CD4-positive, alpha-beta T cell (primary cell): ENCODE results near the gene MS4A10. TPM values are rescaled to one million over a fixed set of nuclear protein-coding genes. Genes with fewer than 3 reads are reported as not detected.

ENCODE experiments used
- ATAC-seq: fragments of 200-7000 bp; cut with Tn5 transposase; one replicate; pipeline ENCODE4 v1.10.0; 2022; ENCODE audit warnings: mild to moderate bottlenecking; ENCODE audit not compliant: poor library complexity
- CTCF ChIA-PET: fragments of 350-600 bp; sonication (Branson Sonifier 250); formaldehyde crosslinking; loops from one replicate; lab custom pipeline; 2021; ENCODE audit warnings: antibody characterized with exemption, inconsistent platforms; lab: Charles Lee
- POLR2A ChIA-PET: fragments of 350-600 bp; sonication (Branson Sonifier 250); formaldehyde crosslinking; loops from one replicate; lab custom pipeline; 2021; ENCODE audit warnings: antibody characterized with exemption, inconsistent platforms; lab: Charles Lee
- DNase-seq, 14 experiments: peaks; one replicate each; pipeline ENCODE4 v3.0.0-alpha.2; 2013 to 2020; ENCODE audit warnings: mixed read lengths in 2 of 14
- H3K27ac ChIP-seq, 2 donors: one replicate each; pipeline versions ENCODE4 v1.5.1 to v1.7.0; 2013; ENCODE audit warnings: low read length in 2 of 2, low read depth in 1 of 2, mild to moderate bottlenecking in 1 of 2
- H3K27me3 ChIP-seq, 2 experiments: 1 replicate in 1 of 2; 2 replicates in 1 of 2; pipeline versions ENCODE4 v1.6.1 to v1.7.0; 2013; ENCODE audit warnings: low read length in 2 of 2, control low read depth in 1 of 2, mild to moderate bottlenecking in 1 of 2, moderate library complexity in 1 of 2; ENCODE audit not compliant: insufficient read depth in 2 of 2, control insufficient read depth in 1 of 2
- H3K36me3 ChIP-seq: one replicate; pipeline ENCODE4 v1.6.1; 2013; ENCODE audit warnings: low read length, control low read depth; ENCODE audit not compliant: insufficient read depth
- H3K4me1 ChIP-seq: one replicate; pipeline ENCODE4 v1.6.1; 2013; ENCODE audit warnings: low read length, control low read depth; ENCODE audit not compliant: insufficient read depth
- H3K4me3 ChIP-seq: one replicate; pipeline ENCODE4 v1.5.1; 2013; ENCODE audit warnings: mild to moderate bottlenecking, low read length, moderate library complexity
- H3K9me3 ChIP-seq, 2 experiments: 1 replicate in 1 of 2; 2 replicates in 1 of 2; pipeline versions ENCODE4 v1.6.1 to v1.7.0; 2013; ENCODE audit warnings: low read length in 2 of 2, mild to moderate bottlenecking in 2 of 2, control low read depth in 1 of 2, moderate library complexity in 1 of 2; ENCODE audit not compliant: control insufficient read depth in 1 of 2, insufficient read depth in 1 of 2
- H3K27ac Mint-ChIP-seq: one replicate; pipeline ENCODE4 v1.8.0; 2020; ENCODE audit warnings: mixed read lengths
- H3K27me3 Mint-ChIP-seq: one replicate; pipeline ENCODE4 v1.8.0; 2021; ENCODE audit warnings: mixed read lengths
- H3K36me3 Mint-ChIP-seq: one replicate; pipeline ENCODE4 v1.8.0; 2021; ENCODE audit warnings: low read depth, mixed read lengths
- H3K4me1 Mint-ChIP-seq: one replicate; pipeline ENCODE4 v1.8.0; 2021; ENCODE audit warnings: low read depth, mixed read lengths
- H3K4me3 Mint-ChIP-seq: one replicate; pipeline ENCODE4 v1.8.0; 2020; ENCODE audit warnings: mild to moderate bottlenecking, mixed read lengths
- H3K9me3 Mint-ChIP-seq: one replicate; pipeline ENCODE4 v1.8.0; 2020; ENCODE audit warnings: mixed read lengths
- CTCF ChIP-seq: fragments of 200-600 bp; IDR thresholded peaks from one replicate; pipeline ENCODE4 v1.8.0; 2022; ENCODE audit warnings: antibody characterized with exemption, mild to moderate bottlenecking
- intact Hi-C, 2 experiments: fragments of 100-400 bp; cut with DNase I in 1 of 2; cut with micrococcal nuclease in 1 of 2; formaldehyde crosslinking; loops; one replicate each; pipeline versions ENCODE4 v1.15.1 to v1.9.0; 2023 to 2025; cut with DNase I, micrococcal nuclease
- total RNA-seq, 174 experiments: library from RNA in 2 of 174; stranded (reverse) in 2 of 174; gene quantifications; one replicate each; pipeline ENCODE4 v1.2.3 and lab custom pipeline; 2021 to 2026

Gene MS4A10
- total RNA-seq, 2 experiments from 2014 or later: not detected

GRCh38 chr11:60764879-60765278 is 20.3 kb upstream of the MS4A10 start:
- H3K27ac Mint-ChIP-seq: no peak overlapping the region
- POLR2A ChIA-PET: no interaction called here

GRCh38 chr11:60765355-60765754 is 19.8 kb upstream of the MS4A10 start:
- Histone ChIP-seq H3K4me1 (no peaks in the 10 kb centered on the region), H3K9me3 (peaks cover 0 to 4% of the 10 kb centered on the region in 2 experiments), H3K36me3 (no peaks in the 10 kb centered on the region), H3K4me3 (no peak overlapping the region), H3K27me3 (peaks cover 2 to 10% of the 10 kb centered on the region in 2 experiments), H3K27ac (no peak overlapping the region)
- POLR2A ChIA-PET: no interaction called here
- Mint-ChIP-seq H3K27me3 (peaks cover 48% of the 10 kb centered on the region), H3K4me1 (no peaks in the 10 kb centered on the region), H3K4me3 (no peak overlapping the region), H3K36me3 (no peaks in the 10 kb centered on the region), H3K9me3 (no peaks in the 10 kb centered on the region), H3K27ac (no peak overlapping the region)
- CTCF ChIA-PET: interaction anchor here (1.1 to 2.3 kb wide), 2 partner anchors 10 to 529 kb away, joined by 5 to 7 read pairs; no protein-coding TSS in a partner anchor
- ATAC-seq: no peak
- no peak for TF ChIP-seq CTCF
- DNase-seq: no peak
- intact Hi-C loops: no loop called here

More at GRCh38 chr11:60764879-60765278, 20.3 kb upstream of the MS4A10 start:
- Mint-ChIP-seq H3K27me3 (peaks cover 52% of the 10 kb centered on the region), H3K9me3 (no peaks in the 10 kb centered on the region), H3K4me3 (no peak overlapping the region), H3K36me3 (no peaks in the 10 kb centered on the region), H3K4me1 (no peaks in the 10 kb centered on the region)
- CTCF ChIA-PET: no interaction called here
- Histone ChIP-seq H3K4me3 (no peak overlapping the region), H3K36me3 (no peaks in the 10 kb centered on the region), H3K27me3 (peaks cover 2 to 10% of the 10 kb centered on the region in 2 experiments), H3K9me3 (peaks cover 0 to 4% of the 10 kb centered on the region in 2 experiments), H3K4me1 (no peaks in the 10 kb centered on the region), H3K27ac (no peak overlapping the region)
- DNase-seq: peak in 1 of 14 experiments; percentile 2
- no peak for ATAC-seq
- intact Hi-C loops: no loop called here
- TF ChIP-seq CTCF: no peak

- H3K4me3 Mint-ChIP-seq: no peak overlapping the region
- no peak for TF ChIP-seq CTCF
- intact Hi-C loops: no loop called here
- Histone ChIP-seq H3K9me3 (peaks cover 0 to 4% of the 10 kb centered on the region in 2 experiments), H3K4me3 (no peak overlapping the region), H3K36me3 (no peaks in the 10 kb centered on the region), H3K27ac (no peak overlapping the region), H3K4me1 (no peaks in the 10 kb centered on the region), H3K27me3 (peaks cover 2 to 7% of the 10 kb centered on the region in 2 experiments)
- H3K27me3 Mint-ChIP-seq: peaks cover 39% of the 10 kb centered on the region
- ATAC-seq: no peak
- DNase-seq: peak in 1 of 14 experiments; percentile 2
- no peaks in the 10 kb centered on the region for H3K36me3 Mint-ChIP-seq
- no peak overlapping the region for H3K27ac Mint-ChIP-seq
- ChIA-PET CTCF (interaction anchor here (2.3 kb wide), 1 partner anchor 9 kb away, joined by 7 read pairs; no protein-coding TSS in a partner anchor), POLR2A (no interaction called here)
- no peaks in the 10 kb centered on the region for H3K4me1 Mint-ChIP-seq
- H3K9me3 Mint-ChIP-seq: no peaks in the 10 kb centered on the region
These were observed 18.6 kb upstream of the MS4A10 start for GRCh38 chr11:60766547-60766946.
